HTR-8/SVneo (cell line): ENCODE results near the gene KYNU.
"Not testable (repeated sequence)": the region's sequence is repeated elsewhere in the genome, so short reads cannot be mapped to it uniquely, and the experiment has no call there.

Experiments used
- DNase-seq: peaks from one replicate; pipeline ENCODE4 v3.0.0; 2011; ENCODE audit warnings: low spot score, mixed read lengths; ENCODE audit not compliant: insufficient read length
- FAIRE-seq: peaks from 2 replicates; lab custom pipeline; 2011; peaks lifted over from hg19 to GRCh38; lab: Jason Lieb, UNC

The KYNU gene

DNA sequence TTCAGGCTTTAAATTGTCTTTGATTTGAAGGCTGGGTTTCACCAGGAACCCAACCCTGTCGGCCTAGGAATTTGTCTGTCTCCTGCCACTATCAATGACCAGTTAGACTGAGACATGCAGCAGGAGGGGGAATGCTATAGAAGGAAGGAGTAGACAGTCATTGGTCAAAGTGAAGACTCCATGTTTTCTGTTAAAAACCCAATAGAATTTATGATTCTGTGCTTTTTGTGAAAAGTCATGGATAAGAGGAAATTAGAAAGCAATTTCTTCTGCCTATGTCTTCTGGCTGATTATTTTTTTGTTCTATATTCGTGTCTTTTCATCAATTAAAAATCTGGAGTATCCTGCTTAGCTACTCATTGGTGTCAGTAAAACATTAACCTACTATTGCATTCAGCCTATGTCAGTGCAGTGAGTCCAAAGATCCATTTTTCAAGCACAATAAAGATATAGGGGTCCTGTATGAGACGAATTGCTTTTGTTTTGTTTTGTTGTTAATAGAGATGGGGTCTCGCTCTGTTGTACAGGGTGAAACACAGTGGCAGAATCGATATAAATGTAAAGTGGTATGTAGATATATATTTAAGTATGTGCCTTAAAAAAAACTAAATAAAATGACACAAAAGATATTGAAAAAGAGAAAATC is 7.9 kb upstream of the KYNU start:
- FAIRE-seq (no peak), DNase-seq (no peak)

- FAIRE-seq = no peak
- DNase-seq = no peak
Measured at GRCh38 chr2:142870526-142870925, 6.9 kb upstream of the KYNU start.

GRCh38 chr2:142871396-142871795 is 6.1 kb upstream of the KYNU start:
- FAIRE-seq = no peak
- DNase-seq = no peak

DNA sequence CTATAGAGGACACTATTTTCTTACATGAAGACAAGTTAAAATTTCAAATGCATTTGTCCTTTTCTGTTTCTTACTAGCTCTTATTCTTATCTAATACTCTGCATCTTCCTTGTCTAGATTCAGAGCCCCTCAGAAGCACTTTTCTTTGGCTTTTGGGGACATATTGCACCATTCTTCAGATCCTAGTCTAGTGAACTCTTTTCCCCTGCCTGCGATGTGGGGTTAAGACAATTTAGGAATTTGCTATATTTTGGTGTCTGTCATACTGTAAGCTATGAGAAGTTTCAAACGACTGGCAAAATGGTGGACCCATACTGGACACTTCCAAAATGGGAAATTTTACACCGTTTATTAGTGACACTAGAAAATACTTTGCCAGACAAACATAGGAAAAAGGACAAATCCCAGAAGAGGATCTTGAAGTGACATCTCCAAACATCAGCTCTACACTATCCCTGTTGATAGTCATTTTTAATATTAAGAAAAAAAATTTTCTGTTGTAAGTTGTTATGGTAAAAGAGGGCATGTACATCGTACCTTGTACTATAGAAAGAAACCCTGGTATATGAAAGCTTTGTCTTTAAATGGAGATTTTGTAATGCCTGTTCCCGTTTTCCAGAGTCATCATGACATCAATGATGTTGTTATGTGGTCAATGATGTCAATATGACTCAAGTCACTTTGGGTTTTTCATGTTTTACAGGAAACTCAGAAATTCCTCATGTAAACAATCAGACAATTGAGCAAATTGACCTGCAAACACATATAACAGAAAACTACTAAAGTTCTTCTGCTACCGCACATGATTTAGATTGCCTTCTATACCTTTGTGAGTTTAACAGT is 4.4 kb upstream of the KYNU start:
- no peak for FAIRE-seq

DNA sequence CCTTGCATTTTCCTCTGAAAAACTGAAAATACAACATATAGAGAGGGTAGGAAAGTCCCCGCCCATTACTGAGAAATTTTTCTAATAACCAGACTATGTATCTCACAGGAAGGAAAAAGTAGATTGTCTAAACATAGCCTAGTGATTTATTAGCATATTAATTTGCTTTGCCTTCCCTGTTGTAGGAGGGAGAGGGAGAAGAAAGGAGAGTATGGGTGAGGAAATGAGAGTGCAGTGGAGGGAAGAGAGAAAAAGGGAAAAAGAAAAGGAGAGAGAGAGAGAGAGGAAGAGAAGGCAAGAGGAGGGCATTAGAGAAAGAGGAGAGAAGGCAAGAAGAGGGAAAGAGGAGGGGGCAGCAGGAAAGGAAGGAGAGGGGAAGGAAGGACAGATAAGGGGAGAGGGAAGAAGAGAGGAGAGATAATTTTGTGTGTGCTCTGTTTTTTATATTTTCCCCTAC is 3.6 kb upstream of the KYNU start:
- no peak for FAIRE-seq
- DNase-seq = no peak

More for the DNA sequence above, 4.4 kb upstream of the KYNU start:
- DNase-seq = no peak

GRCh38 chr2:142874293-142874814 is 3.1 kb upstream of the KYNU start:
- no peak for DNase-seq
- FAIRE-seq = no peak

GRCh38 chr2:142875010-142875409 is 2.5 kb upstream of the KYNU start:
- DNase-seq (no peak), FAIRE-seq (no peak)

DNA sequence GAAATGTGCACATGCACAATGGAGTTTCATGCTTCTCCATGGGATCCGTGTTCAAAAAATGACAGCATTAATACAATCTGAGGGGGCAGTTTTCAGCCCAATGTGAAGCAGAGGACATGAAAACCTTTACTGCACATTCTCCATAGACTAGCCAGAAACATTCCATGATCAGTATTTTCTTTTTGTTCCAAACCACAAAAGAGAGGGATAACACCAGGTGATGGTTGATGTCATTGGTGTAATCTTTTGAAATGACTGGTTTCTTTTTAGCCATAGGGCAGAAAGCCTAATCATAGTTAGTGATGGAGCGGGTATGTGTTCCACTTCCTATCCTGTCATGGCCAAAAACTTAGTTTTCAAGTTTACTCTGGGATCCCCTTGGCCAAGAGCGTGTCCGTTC is 1.8 kb upstream of the KYNU start:
- FAIRE-seq (no peak), DNase-seq (no peak)

GRCh38 chr2:142876423-142876822 is 1.0 kb upstream of the KYNU start:
- FAIRE-seq (no peak), DNase-seq (no peak)

DNA sequence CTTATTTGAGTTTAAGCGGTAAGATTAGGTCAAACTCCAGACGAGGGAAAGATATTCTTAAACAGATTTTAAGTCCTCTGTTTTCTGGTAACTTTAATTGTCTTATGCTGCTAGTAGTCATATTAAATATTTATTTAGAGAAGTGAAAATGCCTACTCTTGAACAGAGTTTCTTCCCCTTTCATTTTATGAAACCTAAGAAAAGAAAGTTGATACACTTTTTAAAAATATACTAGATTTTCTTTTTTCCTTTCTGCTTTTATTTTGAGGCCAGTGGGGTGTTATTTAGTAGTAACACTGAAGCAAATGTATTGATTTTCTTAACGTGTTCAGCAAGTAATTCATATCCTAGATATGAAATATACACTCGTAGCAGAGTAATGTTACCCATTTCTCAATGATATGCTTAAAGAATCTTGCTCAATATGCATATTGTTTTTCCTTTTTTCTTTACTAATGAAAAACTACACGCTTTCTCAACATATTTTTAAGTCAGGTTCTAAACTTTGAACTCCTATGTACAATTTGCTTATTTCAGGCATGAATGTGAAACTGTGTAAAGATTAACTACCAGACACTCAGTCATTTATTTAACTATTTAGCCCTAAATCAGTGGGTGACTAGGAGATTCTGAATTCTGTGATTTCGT is 691 bp downstream of the KYNU start:
- DNase-seq (no peak), FAIRE-seq (no peak)

DNA sequence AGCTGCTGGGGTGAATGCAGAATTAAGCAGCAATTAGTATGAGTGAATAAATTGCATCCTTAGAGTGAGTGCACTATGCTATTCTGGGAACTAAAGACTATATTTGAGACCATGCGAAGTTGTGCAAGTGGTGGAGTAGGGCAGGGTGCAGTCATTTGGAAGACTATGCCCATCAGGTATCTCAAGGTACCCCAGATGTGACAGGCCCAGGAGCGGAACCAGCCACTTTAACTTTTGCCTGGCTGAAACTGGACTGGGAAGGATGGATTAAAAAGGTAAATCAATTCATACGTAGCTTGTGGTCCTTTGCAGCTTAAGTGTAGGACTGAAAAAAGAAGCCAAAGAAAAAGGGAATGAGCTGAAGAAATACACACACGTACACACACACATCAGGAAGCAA is 1.7 kb downstream of the KYNU start:
- FAIRE-seq (no peak), DNase-seq (no peak)

- no peak for FAIRE-seq
- DNase-seq = no peak
Measured at GRCh38 chr2:142880279-142880678, 2.8 kb downstream of the KYNU start.

DNA sequence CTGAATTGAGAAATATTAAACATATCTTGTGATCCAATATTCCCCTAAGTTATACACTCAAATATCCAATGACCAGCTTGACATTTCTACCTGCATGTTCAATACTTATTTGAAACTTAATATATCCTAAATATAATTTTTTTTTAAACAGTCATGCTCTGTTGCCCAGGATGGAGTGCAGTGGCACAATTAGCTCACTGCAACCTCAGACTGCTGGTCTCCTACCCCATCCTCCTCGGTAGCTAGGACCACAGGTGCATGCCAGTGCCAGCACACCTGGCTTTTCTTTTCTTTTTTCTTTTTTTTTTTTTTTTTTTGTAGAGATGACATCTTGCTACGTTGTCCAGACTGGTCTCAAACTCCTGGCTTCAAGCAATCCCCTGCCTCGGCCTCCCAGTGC is 4.2 kb downstream of the KYNU start:
- no peak for FAIRE-seq
- no peak for DNase-seq

DNA sequence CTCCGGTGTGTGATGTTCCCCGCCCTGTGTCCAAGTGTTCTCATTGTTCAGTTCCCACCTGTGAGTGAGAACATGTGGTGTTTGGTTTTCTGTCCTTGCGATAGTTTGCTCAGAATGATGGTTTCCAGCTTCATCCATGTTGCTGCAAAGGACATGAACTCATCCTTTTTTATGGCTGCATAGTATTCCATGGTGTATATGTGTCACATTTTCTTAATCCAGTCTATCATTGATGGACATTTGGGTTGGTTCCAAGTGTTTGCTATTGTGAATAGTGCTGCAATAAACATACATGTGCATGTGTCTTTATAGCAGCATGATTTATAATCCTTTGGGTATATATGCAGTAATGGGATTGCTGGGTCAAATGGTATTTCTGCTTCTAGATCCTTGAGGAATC is 5.0 kb downstream of the KYNU start:
- not testable (repeated sequence) for FAIRE-seq

DNA sequence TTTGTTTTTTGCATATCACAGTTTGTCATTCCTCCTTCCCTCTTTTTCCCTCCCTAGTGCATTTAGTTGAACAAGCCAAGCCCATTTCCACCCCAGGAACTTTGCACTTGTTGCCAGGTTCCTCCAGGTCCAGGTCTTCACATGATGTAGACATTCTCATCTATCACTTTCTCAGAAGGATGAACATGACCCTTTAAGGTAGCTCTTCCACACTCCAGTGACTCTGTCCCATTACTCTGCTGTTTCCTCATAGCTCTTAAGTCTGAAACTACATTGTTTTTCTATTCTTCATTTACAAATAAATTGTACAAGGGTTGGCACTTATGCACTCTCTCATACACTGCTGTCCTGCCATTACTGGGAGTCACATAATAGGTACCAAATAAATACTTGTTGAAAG is 6.1 kb downstream of the KYNU start:
- FAIRE-seq (no peak), DNase-seq (no peak)

More for the DNA sequence above, 5.0 kb downstream of the KYNU start:
- DNase-seq = not testable (repeated sequence)

- DNase-seq (no peak), FAIRE-seq (no peak)
Measured at GRCh38 chr2:142885543-142885942, 8.1 kb downstream of the KYNU start.

- no peak for FAIRE-seq
Measured at GRCh38 chr2:142892715-142893114, 15.3 kb downstream of the KYNU start.

GRCh38 chr2:142893241-142893640 is 15.8 kb downstream of the KYNU start:
- FAIRE-seq (no peak), DNase-seq (no peak)

More at GRCh38 chr2:142892715-142893114, 15.3 kb downstream of the KYNU start:
- DNase-seq = no peak

GRCh38 chr2:142897807-142898206 is 20.3 kb downstream of the KYNU start:
- FAIRE-seq (no peak), DNase-seq (no peak)

DNA sequence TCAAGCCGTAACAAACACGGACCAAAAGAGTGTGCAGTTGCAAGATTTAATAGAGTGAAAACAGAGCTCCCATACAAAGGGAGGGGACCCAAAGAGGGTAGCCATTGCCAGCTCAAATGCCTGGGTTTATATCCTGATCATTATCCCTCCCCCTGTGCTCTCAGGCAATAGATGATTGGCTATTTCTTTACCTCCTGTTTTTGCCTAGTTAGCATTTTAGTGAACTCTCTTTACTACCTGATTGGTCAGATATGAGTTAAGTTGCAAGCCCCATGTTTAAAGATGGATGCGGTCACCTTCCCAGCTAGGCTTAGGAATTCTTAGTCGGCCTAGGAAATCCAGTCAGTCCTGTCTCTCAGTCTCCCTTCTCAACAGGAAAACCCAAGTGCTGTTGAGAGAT is 22.9 kb downstream of the KYNU start:
- FAIRE-seq, DNase-seq: not testable (repeated sequence)

DNA sequence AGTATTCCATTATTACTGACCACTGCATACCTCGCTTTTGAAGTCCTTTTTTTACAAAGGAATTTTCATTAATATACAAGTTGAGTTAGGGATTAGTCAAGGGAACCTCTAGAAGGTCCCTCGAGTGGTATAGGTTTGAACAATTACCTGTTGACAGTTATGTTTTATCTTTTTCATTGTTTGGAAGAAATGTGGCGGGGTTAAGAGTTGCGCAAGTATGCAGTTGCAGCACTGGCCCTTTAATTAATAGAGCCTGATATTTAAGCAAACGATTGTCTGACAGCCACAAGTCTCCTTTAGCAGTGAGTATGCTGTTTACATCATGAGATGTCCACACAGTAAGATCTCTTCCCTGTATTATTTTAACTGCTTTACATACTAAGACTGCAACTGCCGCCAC is 24.3 kb downstream of the KYNU start:
- no peak for DNase-seq
- FAIRE-seq = no peak
